NCI-H226 (cell line): ENCODE measurements around the gene RABGAP1L.
"Not testable (repeated sequence)": the region's sequence is repeated elsewhere in the genome, so short reads cannot be mapped to it uniquely, and the experiment has no call there.

Source experiments
- DNase-seq: peaks from one replicate; pipeline ENCODE4 v3.0.0-alpha.2; 2015

Gene RABGAP1L

DNA sequence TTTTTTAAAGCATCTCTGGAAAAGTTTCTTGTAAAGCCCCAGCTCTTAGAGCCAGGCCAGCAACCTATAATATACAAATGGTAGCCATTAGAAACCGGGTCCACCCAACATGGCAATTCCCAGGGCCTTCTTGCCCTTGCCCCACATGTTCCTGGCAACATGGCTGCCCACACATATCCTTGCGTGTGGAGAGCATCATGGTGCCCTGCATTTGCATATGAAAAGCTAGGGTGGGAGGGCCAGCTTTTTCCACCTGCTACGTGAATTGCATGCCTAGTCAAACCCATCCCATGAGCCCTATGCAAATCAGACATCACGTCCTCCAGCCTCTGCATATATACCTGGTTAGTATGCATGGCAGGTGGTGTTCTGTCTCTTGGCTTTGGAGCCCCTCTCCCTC, 88.2 kb downstream of the RABGAP1L start:
- no peak for DNase-seq

DNA sequence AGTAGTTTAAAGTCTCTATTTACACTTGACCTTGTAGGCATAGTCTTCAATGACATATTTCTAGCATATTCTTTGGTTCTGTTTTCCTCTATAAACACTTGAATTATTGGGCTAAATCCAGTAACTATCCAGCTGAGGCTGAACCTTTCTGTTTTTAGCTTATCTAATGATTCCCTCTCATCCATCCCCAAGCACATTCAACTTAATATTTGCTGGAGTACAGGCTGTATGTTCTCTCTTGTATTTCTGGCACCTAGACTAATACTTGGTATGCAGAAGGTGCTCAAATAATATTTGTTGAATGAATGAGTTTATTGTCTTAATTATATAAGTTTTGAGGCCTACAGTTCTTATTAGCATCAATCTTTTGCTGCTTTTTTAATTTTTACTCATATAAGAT, 88.7 kb downstream of the RABGAP1L start:
- DNase-seq = no peak

DNA sequence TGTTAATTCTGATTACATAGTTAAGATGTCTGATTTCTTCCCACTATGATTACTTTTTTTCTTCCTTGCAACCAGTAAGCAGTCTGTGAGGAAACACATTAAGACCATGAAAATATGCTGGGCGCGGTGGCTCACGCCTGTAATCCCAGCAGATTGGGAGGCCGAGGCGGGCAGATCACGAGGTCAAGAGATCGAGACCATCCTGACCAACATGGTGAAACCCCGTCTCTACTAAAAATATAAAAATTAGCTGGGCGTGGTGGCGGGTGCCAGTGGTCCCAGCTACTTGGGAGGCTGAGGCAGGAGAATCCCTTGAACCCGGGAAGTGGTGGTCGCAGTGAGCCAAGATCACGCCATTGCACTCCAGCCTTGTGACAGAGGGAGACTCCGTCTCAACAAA, 97.1 kb downstream of the RABGAP1L start:
- DNase-seq = not testable (repeated sequence)

DNA sequence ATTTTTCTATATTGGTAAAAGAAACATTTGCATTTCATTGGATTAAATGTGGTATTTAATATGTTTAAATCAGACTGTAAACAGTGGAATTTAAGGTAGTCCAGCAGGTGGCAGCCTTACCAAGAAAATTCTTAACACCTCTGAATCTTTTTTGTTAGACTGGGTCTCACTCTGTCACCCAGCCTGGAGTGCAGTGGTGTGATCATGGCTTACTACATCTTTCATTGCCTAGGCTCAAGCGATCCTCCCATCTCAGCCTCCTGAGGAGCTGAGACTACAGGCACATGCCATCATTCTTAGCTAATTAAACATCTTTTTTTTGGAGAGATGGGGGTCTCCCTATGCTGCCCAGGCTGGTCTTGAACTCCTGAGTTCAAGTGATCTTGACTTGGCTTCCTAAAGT, 98.8 kb downstream of the RABGAP1L start:
- peak; percentile 9 for DNase-seq

DNA sequence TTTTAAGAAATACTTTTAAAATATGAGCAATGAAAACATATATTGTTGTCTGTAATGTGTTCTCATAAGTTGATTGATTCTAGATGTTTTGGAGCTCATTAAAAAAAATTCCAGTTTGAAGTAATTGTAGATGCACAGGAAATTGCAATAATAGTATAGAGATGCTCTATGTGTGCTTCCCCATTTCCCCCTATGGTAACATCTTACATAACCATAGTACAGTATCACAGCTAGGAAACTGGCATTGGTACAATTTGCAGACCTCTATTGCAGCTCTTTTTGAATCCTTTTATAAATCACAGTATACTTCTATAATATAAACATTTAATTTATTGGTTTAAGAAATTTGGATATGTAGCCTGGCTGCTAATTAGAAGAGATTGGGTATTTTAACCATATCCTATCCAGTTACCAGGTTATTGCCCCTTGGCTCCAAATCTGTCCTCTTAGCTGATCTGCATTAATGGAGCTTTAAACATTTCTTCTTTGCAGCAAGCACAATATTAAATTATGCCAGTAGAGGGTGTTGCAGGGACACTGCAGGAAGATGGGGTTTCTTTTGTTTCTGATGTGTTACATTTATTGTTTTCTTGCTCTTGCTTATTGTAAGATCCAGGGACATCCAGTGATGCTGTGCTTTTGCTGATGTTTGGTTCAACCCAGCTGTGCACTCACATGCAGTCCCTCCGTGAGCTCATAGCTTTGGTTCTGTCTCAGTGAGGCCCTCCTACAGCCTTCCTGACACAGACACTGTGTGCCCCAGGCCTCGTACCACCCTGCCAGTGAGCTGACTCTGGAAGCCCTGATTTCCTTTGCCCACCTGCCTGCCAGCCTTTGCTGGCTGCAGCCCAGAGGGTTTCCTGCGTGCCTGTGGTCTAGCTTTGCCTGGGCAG, 103.3 kb downstream of the RABGAP1L start:
- DNase-seq = peak; percentile 60

DNA sequence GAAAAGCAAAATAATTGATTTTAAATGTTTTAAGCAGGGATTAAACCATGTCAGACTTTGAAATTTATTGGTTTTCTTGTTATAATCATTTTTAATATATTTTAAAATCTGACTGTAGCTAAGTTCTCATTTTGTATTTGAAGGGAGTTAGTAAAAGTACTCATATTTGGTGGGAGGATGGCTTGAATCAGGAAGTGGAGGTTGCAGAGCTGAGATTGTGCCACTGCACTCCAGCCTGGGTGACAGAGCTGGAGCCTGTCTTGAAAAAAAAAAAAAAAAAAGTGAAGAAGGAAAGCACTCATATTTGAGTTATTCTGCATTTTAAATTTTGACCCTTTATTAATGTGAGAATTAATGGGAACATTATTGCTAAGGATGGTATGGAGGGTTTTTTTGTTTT, 106.0 kb downstream of the RABGAP1L start:
- DNase-seq = no peak

DNA sequence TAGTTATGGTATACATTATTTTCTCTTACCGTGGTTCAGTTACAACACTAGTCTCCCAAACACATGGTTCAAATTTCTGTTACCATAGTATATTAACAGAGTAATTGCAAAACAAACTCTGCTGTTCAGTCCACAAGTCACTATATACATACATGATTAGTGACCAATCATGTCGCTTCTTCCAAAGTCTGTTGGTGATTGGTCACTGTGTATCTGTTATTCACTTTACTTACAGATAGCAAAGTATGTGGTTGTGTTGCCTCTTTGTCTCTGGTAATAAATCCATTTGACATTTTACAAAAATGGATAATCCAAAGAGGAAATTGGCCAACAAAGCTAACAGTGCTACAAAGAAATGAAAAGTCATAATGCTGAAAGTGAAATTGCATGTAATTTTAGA, 107.2 kb downstream of the RABGAP1L start:
- DNase-seq = no peak

DNA sequence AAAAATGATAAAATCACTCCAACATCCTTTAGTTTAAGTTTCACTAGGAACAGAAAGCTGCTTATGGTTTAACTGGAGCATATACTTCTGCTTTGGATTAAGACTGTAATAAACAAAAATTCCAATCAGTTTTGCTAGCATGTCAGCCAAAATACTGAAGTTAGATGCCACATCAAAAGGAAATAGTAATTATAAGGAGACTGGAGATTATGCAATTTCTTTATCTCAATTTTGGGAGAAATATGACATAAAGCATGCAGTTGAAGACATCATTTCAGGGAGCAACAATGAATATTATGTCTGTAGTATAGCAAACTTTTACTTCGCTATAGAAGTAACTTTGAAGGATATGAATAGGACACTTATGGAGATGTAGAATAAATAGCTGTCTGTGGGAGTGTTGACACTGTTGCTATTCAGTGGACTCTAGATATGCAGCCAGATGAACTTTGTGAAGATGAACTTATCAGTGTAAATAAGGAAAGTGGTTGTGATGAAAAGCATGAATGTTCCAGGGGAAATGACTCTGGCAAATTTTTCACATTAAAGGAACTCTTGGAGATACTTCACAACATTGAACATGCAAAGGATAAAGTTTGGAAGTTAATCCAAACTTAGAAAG, 107.8 kb downstream of the RABGAP1L start:
- DNase-seq = no peak

DNA sequence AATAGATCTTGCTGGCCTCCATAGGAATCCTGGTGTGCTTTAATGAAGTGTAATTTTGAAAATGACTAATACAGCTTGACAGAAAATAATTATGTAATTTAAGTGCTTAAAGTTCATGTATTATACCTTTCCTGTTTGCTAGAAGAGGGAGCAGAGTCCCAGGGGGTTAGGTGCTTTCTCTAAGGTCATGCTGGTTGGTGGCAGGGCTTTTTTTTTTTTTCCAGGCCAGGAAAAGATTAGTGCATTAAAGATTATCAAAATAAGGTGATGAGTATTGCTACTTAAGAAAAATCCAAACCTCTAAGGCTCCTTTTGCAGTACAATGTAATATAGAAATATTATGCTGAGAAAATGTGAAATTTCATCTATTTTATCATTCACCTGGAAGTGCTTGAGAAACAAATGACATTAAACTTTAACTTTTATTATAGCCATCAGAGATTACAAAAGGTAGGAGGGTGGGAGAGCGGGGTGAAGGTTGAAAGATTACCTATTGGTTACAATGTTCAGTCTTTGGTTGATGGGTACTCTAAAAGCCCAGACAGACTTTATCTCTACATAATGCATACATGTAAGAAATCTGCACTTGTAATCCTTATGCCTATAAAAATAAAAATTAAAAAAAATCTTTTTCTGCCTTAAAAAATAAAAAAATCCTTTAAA, 110.8 kb downstream of the RABGAP1L start:
- DNase-seq = no peak

DNA sequence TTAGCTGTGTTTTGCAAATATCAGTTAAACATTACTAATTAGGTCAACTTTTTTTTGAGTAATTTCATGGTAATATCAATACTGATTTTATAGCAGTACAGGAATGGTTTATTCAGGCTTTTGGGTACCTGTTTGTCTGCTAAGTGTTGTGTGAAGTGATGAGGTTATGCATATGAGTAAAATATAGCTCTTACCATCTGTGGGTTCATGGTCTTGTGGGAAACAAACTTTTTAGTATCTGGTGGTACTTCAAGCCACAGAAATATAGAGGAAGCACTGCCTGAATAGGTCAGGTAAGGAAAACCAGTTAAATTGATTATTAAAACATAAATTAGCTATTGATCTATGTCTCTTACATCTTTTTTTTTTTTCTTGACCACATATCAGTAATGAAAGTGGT, 113.9 kb downstream of the RABGAP1L start:
- DNase-seq = no peak

DNA sequence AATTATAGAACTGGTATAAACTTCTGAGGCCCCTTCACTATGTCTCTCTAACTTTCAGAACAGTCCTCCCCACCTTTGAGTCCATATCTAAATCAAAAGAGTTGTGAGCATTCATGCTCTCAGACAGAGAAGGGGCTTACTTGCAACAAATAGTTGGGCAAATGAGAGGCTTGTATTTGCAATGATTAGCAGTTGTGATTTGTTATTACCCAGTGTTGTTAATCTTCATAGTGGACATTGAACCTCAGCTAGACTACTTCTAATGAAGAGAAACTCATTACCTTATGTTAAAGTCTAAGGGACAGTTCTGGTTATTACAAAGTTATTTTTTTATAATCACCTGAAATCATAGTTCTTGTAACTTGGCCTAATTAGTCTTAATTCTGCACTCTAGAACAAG, 114.5 kb downstream of the RABGAP1L start:
- no peak for DNase-seq

DNA sequence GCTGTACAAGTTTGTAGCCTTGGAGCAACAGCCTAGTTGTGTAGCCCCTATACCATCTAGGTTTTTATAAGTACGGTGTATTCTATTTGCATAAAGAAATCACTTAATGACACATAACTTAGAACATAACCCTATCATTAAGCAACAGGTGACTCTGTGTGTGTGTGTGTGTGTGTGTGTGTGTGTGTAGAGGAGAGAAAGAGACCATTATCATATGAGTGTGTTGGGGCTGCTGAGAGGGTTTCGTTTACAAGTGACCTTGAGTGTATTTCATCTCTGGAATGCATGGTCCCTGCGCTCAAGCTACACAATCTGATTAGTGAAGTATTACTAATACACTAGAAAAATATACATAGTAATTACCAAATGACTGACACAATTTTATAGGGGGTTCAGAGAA, 115.1 kb downstream of the RABGAP1L start:
- DNase-seq = no peak

DNA sequence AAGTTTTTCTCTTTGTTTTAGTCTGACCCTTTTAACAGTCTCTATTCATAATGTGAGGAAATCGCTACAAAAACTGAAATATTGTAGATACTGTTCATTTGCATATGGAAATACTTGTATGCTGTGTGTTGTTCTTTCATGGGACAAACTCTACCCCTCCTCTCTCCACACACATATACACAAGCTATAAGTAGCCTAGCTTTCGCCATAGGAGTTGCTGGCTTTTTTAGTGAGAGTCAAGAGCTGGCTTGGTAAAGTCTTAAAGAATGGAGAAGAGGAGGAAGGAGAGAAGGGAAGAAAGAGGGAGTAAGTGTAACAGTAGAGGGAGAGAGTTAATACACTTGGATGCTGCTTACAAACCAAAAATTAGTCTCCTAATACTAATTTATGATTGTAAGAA, 115.6 kb downstream of the RABGAP1L start:
- no peak for DNase-seq

DNA sequence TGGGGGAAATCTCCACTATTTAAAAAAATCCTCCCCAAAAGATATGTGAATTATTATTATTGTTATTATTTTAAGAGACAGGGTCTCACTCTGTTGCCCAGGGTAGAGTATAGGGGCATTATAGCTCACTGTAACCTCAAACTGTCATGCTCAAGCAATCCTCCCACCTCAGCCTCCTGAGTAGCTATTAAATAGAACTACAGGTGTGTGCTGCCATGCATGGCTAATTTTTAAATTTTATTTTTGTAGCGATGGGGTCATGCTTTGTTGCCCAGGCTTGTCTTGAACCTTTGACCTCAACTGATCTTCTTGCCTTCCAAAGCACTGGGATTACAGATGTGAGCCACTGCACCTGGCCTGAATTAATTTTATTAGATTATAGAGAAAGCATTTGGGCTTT, 116.8 kb downstream of the RABGAP1L start:
- no peak for DNase-seq

DNA sequence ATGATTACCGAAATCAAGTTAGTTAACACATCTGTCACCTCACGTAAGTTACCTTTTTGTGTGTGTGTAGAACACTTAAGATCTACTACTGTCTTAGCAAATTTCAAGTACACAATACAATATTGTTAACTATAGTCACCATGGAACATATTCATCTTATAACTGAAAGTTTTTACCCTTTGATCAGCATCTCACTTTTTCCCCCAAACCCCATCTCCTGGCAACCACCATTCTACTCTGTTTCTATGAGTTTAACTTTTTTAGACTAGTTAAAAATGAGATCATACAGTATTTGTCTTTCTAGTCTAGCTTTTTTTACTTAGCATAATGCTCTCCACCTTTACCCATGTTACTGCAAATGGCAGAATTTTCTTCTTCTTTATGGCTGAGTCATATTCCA, 124.7 kb downstream of the RABGAP1L start:
- no peak for DNase-seq

DNA sequence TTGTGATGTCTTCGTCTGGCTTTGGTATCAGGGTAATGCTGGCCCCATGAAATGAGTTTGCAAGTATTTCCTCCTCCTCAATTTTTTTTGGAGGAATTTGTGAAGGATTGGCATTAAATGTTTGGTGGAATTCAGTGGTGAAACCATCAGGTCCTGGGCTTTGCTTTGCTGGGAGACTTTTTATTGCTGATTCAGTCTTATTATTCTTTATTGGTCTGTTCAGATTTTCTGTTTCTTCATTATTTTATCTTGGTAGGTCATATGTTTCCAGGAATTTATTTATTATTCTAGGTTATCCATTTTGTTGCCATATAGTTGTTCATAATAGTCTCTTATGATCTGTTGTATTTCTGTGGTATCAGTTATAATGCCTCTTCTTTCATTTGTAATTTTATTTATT, 126.7 kb downstream of the RABGAP1L start:
- no peak for DNase-seq

DNA sequence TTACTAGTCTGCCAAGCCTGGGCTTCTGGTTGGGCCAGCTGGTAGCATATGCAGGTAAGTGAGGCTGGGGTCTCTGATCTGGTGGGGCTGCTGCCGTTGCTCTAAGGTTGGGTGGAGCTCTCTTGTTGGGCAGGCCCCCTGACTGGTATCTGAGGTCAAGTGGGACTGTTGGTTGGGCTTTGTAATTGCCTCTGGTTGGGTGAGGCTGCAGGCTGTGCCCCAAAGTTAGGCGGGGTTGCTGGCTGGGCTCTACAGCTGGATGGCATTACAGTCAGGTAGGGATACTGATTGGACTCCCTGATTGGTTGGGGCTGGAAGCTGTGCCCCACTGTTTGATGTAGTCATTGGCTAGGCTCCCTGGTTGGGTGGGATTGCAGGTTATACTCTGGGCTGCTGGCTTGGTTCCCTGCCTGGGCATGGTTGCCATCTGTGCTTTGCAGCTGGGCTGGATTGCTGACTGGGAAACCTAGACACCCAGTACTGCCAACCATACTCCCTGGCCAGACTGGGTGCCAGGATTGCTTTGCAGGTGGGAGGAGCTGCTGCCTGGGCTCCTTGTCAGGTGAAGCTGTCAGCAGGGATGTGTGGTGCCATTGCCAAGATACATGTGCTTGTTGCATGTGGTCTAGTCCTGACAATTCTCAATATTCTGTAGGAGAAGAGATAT, 130.5 kb downstream of the RABGAP1L start:
- DNase-seq = no peak

DNA sequence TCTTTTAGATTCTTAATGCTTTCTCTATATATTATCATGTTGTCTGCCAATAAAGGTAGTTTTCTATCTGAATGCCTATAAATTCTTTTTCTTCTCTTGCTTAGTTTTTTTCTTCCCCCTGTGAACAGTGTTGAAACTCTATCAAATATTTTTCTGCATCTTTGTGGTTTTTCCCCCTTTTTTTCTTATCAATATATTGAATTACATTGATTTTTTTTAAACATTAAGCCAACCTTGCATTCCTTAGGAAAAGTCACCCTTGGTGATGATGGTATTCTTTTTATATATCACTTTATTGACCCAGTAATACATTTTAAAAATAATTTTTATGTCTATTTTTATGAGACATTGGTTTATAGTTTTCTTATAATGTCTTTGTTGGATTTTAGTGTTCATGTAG, 131.7 kb downstream of the RABGAP1L start:
- no peak for DNase-seq

DNA sequence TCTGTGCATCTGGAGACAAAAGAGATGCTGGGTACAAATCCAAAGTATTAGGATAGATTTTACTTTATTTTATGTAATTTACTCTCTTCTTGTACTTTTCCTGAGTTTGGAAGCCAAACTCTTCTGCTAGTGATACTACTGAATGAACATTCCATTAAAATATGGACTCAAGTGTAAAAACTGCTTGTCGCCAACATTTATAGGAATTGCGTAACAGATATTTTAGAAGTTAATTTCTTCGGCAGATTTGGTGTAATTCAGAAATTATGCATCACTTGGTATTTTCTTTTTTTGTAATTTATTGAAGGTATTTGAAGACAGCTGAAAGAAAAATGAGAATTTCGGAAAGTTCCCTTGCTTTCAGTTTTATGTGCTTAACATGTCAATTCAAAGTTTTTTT, 137.0 kb downstream of the RABGAP1L start:
- no peak for DNase-seq

DNA sequence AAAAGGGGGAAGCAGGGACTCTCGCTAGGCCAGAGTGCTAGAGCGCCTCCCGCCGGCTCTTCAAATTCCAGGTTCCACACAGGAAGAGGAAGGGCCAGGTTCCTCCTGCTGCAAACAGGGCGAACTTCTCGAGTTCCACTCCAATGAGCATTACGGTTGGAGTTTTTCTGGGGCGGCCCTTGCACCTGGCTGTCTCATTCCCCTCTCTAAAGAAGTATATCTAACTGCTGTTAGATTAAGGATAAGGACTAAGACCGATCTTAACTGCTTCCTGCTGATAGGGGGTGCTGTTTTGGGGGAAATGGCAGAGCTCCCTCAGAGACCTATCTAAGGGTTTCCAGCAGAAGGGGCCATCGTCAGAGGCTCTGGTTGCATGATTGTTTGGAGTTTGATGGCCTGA, 138.0 kb downstream of the RABGAP1L start:
- no peak for DNase-seq

DNA sequence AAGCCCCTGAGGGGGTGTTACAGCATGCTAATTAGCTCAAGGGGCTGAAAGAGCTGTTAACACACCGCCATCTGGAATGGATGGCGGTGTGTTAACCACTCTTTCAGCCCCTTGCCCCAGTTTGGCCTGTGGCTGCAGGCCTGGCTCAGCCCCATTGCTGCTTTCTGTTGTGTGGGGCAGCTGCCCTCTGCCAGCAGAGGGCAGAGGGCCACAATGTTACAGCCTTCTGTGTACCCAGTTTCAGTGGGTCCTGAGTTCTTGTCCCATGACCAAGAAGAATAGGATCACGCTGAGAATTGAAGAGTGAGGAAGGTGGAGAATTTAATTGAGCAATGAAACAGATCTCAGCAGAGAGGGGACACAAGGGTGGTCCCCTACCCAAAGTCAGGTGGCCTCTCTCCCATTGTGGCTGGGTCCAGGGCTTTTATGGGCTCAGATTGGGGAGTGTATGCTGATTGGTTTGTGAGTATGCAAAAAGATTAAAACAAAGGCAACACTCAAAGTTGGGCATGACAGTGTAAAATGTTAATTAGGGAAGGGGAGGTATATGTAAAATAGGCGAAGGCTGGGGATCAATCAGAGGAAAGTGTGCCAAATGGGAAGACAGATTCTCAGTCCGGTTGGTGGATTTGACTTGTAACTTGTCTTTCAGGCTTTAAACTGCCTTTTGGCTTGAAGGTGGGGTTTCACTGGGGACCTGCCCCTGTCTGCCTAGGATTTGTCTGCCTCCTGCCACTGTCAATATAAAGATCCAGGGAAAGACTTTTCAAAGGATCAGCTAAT, 142.2 kb downstream of the RABGAP1L start:
- no peak for DNase-seq

DNA sequence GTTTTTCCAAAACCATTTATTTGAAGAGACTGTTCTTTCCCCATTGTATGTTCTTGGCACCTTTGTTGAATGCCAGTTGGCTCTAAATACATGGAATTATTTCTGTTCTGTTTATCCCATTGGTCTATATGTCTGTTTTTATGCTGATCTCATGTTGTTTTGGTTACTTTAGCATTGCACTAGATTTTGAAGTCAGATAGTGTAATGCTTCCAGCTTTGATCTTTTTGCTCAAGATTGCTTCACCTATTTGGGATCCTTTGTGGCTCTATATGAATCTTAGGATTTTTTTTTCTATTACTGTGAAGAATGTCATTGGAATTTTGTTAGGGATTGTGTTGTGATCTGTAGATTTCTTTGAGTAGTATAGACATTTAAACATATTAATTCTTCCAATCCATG, 149.3 kb downstream of the RABGAP1L start:
- DNase-seq = no peak

DNA sequence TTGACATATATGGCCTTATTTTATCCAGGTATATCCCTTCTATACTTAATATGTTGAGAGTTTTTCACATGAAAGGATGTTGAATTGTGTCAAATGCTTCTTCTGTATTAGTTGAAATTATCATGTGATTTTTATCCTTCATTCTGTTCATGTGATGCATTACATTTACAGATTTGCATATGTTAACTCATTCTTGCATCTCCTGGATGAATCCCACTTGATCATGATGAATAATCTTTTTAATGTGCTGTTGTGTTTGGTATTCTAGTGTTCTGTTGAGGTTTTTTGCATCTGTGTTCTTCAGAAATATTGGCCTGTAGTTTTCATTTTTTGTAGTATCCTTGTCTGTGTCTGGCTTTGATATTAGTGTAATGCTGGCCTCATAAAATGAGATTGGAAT, 150.2 kb downstream of the RABGAP1L start:
- no peak for DNase-seq
